Brain microvascular endothelial cell (primary cell): ENCODE data around the gene DDX19B.
"Not testable (repeated sequence)": the region's sequence is repeated elsewhere in the genome, so short reads cannot be mapped to it uniquely, and the experiment has no call there.

Source experiments
- DNase-seq: peaks from one replicate; pipeline ENCODE4 v3.0.0-alpha.2; 2020
- H3K27ac ChIP-seq: fragments of 250-450 bp; sonication (Bioruptor Pico); 2 replicates; pipeline ENCODE4 v1.5.1; 2020; ENCODE audit warnings: mild to moderate bottlenecking, moderate library complexity
- H3K27me3 ChIP-seq: fragments of 250-450 bp; sonication (Bioruptor Pico); replicated peaks from 2 replicates; pipeline ENCODE4 v1.5.1; 2020; ENCODE audit warnings: mild to moderate bottlenecking
- H3K36me3 ChIP-seq: fragments of 250-450 bp; sonication (Bioruptor Pico); replicated peaks from 2 replicates; pipeline ENCODE4 v1.5.1; 2020; ENCODE audit warnings: mild to moderate bottlenecking
- H3K4me3 ChIP-seq: 2 replicates; pipeline ENCODE4 v1.5.1; 2011; ENCODE audit warnings: low read depth, mild to moderate bottlenecking, control low read depth, low read length, moderate library complexity
- in situ Hi-C: cut with HindIII; loops from 2 replicates; pipeline ENCODE4 v1.10.0; 2017; ENCODE audit warnings: low sequenced_read_pairs, low pct_ligation_motif_present
- TF ChIP-seq, protein P1 (sequence below): IDR thresholded peaks from 2 replicates; pipeline ENCODE4 v1.5.1; 2011; ENCODE audit warnings: low read depth, mild to moderate bottlenecking, moderate library complexity, low read length, control low read depth, inconsistent platforms; ENCODE audit errors: missing control alignments

The DDX19B gene

DNA sequence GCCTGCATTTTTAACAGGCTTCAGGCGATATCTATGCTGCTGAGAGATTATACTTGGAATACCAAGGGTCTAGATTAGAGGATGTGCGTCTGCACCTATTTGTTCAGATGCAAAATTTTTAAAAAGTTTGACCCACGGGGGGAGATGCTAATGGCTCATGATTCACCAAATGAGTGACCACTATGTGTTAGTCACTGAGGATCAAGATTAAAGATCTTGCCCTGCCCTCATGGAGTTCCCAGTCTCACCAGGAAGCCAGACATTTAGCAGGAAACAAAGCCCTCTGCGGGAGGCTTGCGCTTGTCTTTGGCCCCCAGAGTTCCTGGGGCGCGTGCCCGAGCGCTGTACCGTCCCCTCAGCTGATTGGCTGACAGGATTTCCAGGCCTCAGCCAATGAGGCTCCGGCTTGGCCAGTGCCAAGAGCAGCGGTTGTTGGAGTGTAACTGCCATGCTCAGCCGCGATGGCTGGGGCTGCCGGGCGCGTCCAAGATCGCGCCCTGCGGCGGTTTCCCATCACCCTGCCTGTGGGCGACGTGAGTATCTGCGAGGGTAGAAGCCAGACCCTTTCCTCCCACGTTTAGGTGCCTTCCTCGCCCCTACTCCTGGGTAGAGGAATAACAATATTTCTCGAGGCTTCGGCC lies 4.5 kb upstream of the DDX19B start:
- TF ChIP-seq, protein P1, sequence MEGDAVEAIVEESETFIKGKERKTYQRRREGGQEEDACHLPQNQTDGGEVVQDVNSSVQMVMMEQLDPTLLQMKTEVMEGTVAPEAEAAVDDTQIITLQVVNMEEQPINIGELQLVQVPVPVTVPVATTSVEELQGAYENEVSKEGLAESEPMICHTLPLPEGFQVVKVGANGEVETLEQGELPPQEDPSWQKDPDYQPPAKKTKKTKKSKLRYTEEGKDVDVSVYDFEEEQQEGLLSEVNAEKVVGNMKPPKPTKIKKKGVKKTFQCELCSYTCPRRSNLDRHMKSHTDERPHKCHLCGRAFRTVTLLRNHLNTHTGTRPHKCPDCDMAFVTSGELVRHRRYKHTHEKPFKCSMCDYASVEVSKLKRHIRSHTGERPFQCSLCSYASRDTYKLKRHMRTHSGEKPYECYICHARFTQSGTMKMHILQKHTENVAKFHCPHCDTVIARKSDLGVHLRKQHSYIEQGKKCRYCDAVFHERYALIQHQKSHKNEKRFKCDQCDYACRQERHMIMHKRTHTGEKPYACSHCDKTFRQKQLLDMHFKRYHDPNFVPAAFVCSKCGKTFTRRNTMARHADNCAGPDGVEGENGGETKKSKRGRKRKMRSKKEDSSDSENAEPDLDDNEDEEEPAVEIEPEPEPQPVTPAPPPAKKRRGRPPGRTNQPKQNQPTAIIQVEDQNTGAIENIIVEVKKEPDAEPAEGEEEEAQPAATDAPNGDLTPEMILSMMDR: no peak
- in situ Hi-C loops: no loop called here
- Histone ChIP-seq H3K27me3 (no peaks in the 10 kb centered on the region), H3K36me3 (no peaks in the 10 kb centered on the region), H3K4me3 (no peak overlapping the region), H3K27ac (no peak overlapping the region)
- DNase-seq: no peak

DNA sequence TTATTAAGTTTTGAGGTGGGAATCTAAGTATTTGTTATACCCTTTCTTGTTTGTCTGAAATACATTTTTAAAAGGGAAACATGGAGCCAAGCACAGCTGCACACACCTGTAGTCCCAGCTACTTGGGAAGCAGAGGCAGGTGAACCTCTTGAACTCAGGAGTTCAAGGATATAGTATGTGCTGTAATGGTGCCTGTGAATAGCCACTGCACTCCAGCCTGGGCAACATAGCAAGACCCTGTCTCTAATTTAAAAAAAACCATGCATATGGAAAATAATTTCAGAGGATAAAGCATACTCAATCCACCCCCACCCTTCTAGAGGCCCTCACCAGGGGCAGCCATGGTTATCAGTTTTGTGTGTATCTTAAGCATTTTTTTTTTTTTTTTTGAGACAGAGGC lies 3.4 kb upstream of the DDX19B start:
- no peak overlapping the region for H3K27ac ChIP-seq
- TF ChIP-seq, protein P1: no peak
- no peaks in the 10 kb centered on the region for H3K36me3 ChIP-seq
- in situ Hi-C loops: no loop called here
- no peak for DNase-seq
- no peak overlapping the region for H3K4me3 ChIP-seq
- H3K27me3 ChIP-seq: no peaks in the 10 kb centered on the region

DNA sequence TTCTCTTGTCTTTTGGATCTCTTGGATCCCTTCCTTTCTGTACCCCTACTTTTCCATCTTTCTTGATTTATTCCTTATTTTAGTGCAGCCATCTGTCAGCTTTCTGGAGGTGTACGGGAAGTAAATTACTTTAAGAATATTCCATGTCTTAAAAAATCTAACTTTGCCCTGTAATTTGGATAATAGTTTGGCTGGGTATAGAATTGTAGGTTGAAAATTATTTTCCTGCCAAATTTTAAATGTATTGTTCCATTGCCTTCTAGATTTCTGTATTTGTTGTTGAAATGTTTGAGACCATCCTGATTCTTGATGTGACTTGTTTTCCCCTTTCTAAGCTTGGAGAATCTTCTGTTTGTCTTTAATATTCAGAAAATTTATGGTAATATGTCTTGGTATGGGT lies 2.1 kb downstream of the DDX19B start:
- no peak overlapping the region for H3K27ac ChIP-seq
- no peaks in the 10 kb centered on the region for H3K27me3 ChIP-seq
- in situ Hi-C loops: no loop called here
- H3K36me3 ChIP-seq: no peaks in the 10 kb centered on the region
- no peak for DNase-seq
- TF ChIP-seq, protein P1: no peak
- no peak overlapping the region for H3K4me3 ChIP-seq

DNA sequence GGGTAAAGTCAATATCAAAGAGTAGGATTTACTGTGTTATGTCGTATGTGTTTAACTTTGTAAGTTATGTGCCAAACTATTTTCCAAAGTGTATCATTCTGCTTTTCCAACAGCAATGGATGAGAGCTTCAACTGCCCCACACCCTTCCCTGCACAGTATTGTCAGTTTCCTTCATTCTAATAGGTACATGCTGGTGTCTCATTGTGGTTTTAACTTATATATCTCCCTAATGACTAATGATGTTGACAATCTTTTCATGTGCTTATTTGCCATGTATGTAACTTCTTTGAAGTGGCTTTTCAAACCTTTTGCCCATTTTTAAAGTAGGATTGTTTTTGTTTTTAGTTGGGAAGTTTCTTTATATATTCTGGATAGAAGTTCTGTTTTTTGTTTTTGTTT lies 3.8 kb downstream of the DDX19B start:
- no peaks in the 10 kb centered on the region for H3K27me3 ChIP-seq
- TF ChIP-seq, protein P1: no peak
- H3K4me3 ChIP-seq: no peak overlapping the region
- no peaks in the 10 kb centered on the region for H3K36me3 ChIP-seq
- in situ Hi-C loops: no loop called here
- no peak for DNase-seq
- H3K27ac ChIP-seq: no peak overlapping the region

DNA sequence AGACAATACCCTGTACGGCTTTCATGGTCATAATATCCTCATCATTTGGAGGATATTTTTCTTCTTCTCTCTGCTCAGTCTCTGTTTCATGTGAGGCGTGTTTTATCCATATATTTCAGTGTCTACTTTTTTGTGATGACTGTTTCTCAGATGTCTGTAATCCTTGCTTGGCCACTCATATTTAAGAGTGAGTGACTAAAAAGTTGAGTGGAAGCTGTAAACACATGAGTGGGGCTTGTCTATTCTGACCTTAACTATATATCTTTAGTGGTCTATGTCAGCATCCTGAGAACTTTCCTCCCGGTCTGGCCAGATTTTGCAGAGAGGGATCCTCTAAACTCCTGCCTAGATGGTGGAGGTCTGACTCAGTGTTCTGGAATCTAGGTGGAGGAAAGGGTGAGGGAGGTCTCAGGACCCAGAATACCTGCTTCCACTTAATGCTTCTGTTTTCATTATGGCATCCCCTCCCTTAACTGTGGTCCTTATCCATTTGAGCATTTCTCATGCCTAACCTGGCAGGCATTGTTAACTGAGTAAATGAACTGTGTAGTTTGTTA lies 6.0 kb downstream of the DDX19B start:
- H3K4me3 ChIP-seq: no peak overlapping the region
- H3K27ac ChIP-seq: no peak overlapping the region
- in situ Hi-C loops: no loop called here
- TF ChIP-seq, protein P1: no peak
- H3K36me3 ChIP-seq: no peaks in the 10 kb centered on the region
- DNase-seq: no peak
- no peaks in the 10 kb centered on the region for H3K27me3 ChIP-seq

DNA sequence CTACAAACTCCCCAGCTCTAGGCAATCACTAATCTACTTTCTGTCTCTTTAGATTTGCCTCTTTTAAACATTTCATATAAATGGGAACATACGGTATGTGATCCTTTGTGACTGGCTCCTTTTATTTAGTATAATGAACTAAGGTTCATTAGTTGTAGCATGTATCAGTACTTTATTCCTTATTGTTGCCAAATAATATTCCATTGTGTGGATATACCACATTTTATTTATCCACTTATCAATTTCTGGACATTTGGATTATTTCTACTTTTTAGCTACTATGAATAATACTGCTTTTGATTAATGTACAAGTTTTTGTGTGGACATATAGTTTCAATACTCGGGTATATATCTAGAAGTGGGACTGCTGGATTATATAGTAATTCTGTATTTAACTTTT lies 7.9 kb downstream of the DDX19B start:
- no peak for DNase-seq
- TF ChIP-seq, protein P1: no peak
- H3K4me3 ChIP-seq: no peak overlapping the region
- no peaks in the 10 kb centered on the region for H3K36me3 ChIP-seq
- no peaks in the 10 kb centered on the region for H3K27me3 ChIP-seq
- H3K27ac ChIP-seq: no peak overlapping the region
- in situ Hi-C loops: no loop called here

DNA sequence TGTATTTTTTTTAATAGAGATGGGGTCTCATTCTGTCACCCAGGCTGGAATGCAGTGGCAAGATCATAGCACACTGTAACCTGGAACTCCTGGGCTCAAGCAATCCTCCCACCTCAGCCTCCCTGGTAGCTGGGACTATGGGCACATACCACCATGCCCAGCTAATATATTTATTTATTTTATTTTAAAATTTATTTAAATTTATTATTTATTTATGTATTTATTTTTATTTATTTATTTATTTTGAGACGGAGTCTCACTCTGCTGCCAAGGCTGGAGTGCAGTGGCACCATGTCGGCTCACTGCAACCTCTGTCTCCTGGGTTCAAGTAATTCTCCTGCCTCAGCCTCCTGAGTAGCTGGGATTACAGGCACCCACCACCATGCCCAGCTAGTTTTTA lies 8.7 kb downstream of the DDX19B start:
- H3K4me3 ChIP-seq, H3K27me3 ChIP-seq, DNase-seq, in situ Hi-C loops, H3K27ac ChIP-seq, H3K36me3 ChIP-seq: not testable (repeated sequence)
